ENCODE data around the gene NCK2. TPM values are rescaled to one million over a fixed set of nuclear protein-coding genes. Genes with fewer than 3 reads are reported as not detected.

NCK2 gene
- total and polyA plus RNA-seq, 2 of the 4 experiments (the other 2 are of a cell fraction): 15.8 to 22.2 TPM

GRCh38 chr2:105882920-105883435 lies 138.3 kb downstream of the NCK2 start:
- peaks cover 6% of the 10 kb centered on the region; the same call in 1 of the 2 replicates for H4K20me1 ChIP-seq (ENCODE audit: insufficient read depth, low read length)
- in situ Hi-C loops (cut with MboI; ENCODE audit: low sequenced_read_pairs): no loop called here
- intact Hi-C loops (cut with micrococcal nuclease): no loop called here

More at GRCh38 chr2:105882920-105883435, 138.3 kb downstream of the NCK2 start:
- no TSS peak for BruUV-seq (replicated peaks)
- Histone ChIP-seq H3K4ac (ENCODE audit: low read depth, low read length) (no peak overlapping the region), H3K4me3 (ENCODE audit: insufficient read depth, low read depth, low read length) (no peak overlapping the region), H3K56ac (ENCODE audit: extremely low read depth, insufficient read depth, low read length) (no peak overlapping the region), H2BK5ac (ENCODE audit: low read depth, low read length, poor library complexity, severe bottlenecking) (no peak overlapping the region), H3K4me1 (ENCODE audit: control insufficient read depth, insufficient read depth, low read length) (peaks cover 12% of the 10 kb centered on the region), H4K91ac (ENCODE audit: insufficient read depth, low read depth, low read length) (no peak overlapping the region), H2AK5ac (ENCODE audit: low read depth, low read length) (no peak overlapping the region), H3K9me1 (ENCODE audit: insufficient read depth, low read length) (peaks cover 3% of the 10 kb centered on the region; the same call in 1 of the 2 replicates), H3K4me2 (ENCODE audit: low read depth, low read length) (no peak overlapping the region), H2BK120ac (ENCODE audit: low read depth, low read length) (no peak overlapping the region), H2AK9ac (replicated peaks; ENCODE audit: low read depth, low read length, poor library complexity) (no peak overlapping the region), H2AFZ (replicated peaks; ENCODE audit: low read length, poor library complexity) (no peak overlapping the region), H3K36me3 (ENCODE audit: control insufficient read depth, insufficient read depth, low read length) (peaks cover 10% of the 10 kb centered on the region), H2BK15ac (ENCODE audit: low read depth, low read length) (no peak overlapping the region), H3K27ac (ENCODE audit: insufficient read depth, low read length) (no peak overlapping the region), H3K79me1 (ENCODE audit: low read depth in 1 of 2, low read length in 2 of 2) (peaks cover 30 to 48% of the 10 kb centered on the region in 2 experiments), H3K9ac (ENCODE audit: low read depth, low read length) (no peak overlapping the region), H3K27me3 (ENCODE audit: control insufficient read depth, insufficient read depth, low read length) (no peaks in the 10 kb centered on the region), H3K9me3 (ENCODE audit: control insufficient read depth, insufficient read depth, low read length) (peaks cover 2% of the 10 kb centered on the region; the same call in 1 of the 2 replicates), H4K5ac (ENCODE audit: low read depth, low read length) (no peak overlapping the region), H4K8ac (ENCODE audit: low read depth in 2 of 2, low read length in 2 of 2) (no peak overlapping the region), H3K18ac (ENCODE audit: low read depth, low read length) (no peak overlapping the region), H2BK20ac (ENCODE audit: low read depth, low read length) (no peak overlapping the region), H3K14ac (replicated peaks; ENCODE audit: low read depth, low read length) (no peak overlapping the region), H3K23ac (ENCODE audit: low read depth, low read length) (no peak overlapping the region)
- no CpG with 5 or more reads among the region's 10 CpGs for WGBS, 2 experiments (ENCODE audit: extremely low coverage in 2 of 2, insufficient read length in 1 of 2)
- POLR2A ChIA-PET (ENCODE audit: unreplicated experiment): no interaction called here
- no peak for ATAC-seq (ENCODE audit: low read depth)
- no peak for TF ChIP-seq USF2 (IDR thresholded peaks at IDR 0.05; ENCODE audit: low read depth, low read length)
- no peak for TF ChIP-seq BHLHE40 (IDR thresholded peaks at IDR 0.05; ENCODE audit: low read depth, low read length)
- no peak for TF ChIP-seq MAZ (IDR thresholded peaks at IDR 0.05; ENCODE audit: borderline replicate concordance, low read depth, low read length)
- TF ChIP-seq RCOR1 (IDR thresholded peaks at IDR 0.05; ENCODE audit: insufficient replicate concordance, low read length): no peak
- no peak for TF ChIP-seq NFE2L2 (IDR thresholded peaks at IDR 0.05; ENCODE audit: low read depth, low read length)
- no peak for TF ChIP-seq RAD21 (IDR thresholded peaks at IDR 0.05; ENCODE audit: low read length)
- TF ChIP-seq FOS (IDR thresholded peaks at IDR 0.05; ENCODE audit: low read depth, low read length): no peak
- no peak for TF ChIP-seq CHD1 (IDR thresholded peaks at IDR 0.05; ENCODE audit: low read depth, low read length)
- no peak for TF ChIP-seq POLR2A (IDR thresholded peaks at IDR 0.05; ENCODE audit: low read depth, low read length)
- TF ChIP-seq CTCF (conservative IDR thresholded peaks at IDR 0.05; ENCODE audit: low read depth, low read length): no peak
- dilution Hi-C loops (cut with HindIII; ENCODE audit: low sequenced_read_pairs, unreplicated experiment): no loop called here
- DNase-seq: no peak
- CTCF ChIA-PET: no interaction called here

All from IMR-90 (cell line).